Anterior cingulate cortex (tissue), 58 donors: ENCODE measurements around the gene ORC6.

Experiments
- DNase-seq, 58 donors: peaks; one replicate each; lab custom pipeline; 2025; lab: John Stamatoyannopoulos, UW

Gene ORC6

DNA sequence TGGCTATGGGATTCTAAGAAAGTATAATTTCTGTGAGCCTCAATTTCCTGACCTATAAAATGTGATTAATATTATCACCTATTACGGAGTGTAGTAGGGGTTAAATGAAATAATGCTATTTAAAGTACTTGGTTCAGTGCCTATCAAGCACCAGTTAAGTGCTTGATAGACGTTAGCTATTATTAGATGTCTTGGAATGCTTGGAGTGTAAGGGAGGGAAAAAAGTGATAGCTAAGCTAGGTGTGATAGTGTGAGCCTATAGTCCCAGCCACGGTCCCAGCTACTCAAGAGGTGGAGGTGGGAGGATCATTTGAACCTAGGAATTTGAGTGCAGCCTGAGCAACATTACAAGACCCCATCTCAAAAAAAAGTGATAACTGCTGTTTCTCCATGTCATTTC is 7.5 kb downstream of the ORC6 start:
- DNase-seq, result no peak

DNA sequence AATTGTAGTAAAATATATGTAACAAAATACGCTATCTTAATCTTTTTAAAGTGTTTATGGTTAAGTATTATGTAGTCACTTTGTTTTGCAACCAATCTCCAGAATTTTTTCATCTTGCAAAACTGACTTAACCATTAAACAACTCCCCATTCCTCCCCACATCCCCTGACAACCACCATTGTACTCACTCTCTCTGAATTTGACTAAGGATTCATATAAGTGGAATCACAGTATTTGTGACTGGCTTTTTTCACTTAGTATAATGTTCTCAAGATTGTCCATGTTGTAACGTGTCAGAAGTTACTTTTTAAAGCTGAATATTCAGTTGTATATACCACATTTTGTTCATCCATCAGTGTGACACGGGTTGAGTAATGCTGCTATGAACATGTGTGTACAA is 10.6 kb downstream of the ORC6 start:
- DNase-seq, result no peak

DNA sequence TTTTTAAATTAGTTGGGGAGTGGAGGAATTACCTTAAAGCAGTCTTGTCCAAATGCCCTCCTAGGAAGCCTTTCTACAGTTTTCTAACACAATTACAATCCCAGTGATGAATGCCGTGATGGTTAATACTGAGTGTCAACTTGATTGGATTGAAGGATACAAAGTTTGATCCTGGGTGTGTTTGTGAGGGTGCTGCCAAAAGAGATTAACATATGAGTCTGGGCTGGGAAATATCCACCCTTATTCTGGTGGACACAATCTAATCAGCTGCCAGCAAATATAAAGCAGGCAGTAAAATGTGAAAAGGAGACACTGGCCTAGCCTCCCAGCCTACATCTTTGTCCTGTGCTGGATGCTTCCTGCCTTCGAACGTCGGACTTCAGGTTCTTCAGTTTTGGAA is 12.2 kb downstream of the ORC6 start:
- no peak for DNase-seq

DNA sequence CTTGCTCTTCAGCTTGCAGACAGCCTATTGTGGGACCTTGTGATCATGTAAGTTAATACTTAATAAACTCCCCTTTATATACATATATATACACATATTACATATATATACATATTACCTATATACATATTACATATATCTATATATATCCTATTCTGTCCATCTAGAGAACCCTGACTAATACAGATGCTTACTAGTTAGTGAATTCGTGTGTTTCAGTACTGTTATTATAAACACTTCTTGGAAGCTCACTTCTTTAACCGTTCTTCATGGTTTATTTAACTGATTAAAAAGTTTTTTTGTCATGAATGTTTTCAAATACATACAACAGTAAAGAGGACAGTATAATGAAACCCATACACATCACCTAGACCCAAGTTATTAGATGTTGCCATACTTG is 12.6 kb downstream of the ORC6 start:
- no peak for DNase-seq

DNA sequence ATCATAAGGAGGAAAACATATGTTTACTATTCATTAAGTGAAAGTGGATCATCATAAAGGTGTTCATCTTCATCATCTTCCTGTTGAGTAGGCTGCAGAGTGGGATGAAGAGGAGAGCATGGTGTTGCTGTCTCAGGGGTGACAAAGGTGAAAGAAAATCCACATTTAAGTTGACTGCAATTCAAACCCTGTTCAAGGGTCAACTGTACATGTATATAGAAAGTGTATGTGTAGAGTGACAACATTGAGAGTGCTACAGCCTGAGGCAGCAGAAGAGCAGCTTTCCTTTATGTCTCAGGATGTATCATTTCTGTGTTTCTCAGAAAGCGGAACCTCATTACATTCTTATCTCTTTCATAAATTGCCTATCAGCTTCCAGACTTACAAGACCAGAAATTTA is 17.2 kb downstream of the ORC6 start:
- DNase-seq, result no peak

DNA sequence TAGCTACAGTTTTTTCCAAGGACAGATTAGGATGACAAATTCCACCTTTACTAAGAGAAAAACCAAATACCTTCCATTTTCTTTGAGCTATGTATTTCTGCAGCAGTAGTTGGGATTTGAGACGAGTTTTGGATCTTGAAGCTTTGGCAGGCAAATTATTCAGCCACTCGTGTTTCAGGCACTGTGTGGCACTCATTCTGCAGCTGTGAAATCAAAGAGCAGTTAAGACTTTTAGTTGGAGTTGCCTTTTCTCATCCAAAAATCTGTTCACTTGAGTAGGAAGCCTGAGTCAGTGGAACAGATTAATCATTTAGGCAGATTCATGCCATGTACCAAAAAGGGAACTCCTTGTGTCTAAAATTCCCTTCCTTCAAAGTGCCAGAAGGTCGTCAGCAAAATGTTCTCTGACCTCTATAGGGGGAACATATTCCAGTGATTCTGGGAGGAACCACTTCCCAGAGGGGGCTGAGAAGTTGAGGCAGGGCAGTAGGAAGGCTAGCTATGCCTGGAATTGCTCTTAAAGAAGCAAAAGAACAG is 20.1 kb downstream of the ORC6 start:
- peak in 2 of 58 donors; percentile 27 to 30 for DNase-seq

DNA sequence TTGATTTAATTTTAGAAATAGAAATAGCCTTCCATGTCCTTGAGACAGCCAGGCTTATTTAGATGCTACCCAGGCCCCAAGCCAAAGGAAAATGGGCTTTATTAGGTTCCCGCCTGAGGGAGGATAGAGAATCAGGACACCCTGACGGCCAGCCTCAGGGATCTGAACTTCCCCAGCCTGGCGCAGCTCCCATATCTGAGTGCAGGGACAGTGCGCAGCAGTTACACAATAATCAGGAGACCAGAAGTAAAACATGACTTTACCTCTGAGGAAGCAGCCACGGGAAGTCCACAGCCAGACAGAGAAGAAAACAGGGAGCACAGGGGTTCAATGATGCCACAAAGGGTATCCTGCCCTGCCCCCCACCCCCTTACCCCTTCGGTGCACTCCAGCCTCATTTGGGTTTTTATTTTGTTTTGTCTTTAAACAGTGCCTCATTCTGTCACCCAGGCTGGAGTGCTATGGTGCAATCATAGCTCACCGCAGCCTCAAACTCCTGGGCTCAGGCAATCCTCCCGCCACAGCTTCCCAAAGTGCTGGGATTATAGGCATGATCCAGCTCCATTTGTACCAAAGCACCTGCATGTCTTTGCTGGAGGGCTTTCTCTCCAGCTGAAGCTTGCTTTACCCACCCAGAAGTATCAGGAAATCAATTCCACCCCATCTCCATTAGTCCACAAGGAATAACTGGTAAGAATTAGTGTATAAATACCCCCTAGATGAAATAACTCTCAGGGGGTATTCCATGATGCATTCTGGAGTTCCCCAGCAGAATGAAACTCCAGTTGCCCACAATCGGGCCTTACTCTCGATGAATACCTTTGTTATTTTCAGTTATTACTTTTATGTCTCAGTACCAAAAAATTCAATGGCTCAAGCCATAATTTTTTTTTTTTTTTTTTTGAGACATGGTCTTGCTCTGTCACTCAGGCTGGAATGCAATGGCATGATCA is 21.9 kb downstream of the ORC6 start:
- DNase-seq, result peak in 1 of 58 donors; percentile 9

DNA sequence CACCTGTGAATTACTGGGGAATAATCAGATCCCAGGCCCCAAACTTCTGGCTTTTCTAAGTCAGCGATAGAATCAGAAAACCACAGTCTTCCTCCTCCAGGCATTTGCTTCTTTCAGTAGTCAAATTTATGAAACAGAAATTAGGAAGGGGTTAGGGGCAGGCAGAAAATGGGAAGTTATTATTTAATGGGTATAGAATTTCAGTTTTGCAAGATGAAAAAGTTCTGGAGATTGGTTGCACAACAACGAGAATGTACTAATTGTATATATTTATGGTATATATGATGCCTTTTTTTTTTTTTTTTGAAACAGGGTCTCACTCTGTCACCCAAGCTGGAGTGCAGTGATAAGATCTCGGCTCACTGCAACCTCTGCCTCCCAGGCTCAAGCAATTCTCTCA is 23.5 kb downstream of the ORC6 start:
- no peak for DNase-seq

DNA sequence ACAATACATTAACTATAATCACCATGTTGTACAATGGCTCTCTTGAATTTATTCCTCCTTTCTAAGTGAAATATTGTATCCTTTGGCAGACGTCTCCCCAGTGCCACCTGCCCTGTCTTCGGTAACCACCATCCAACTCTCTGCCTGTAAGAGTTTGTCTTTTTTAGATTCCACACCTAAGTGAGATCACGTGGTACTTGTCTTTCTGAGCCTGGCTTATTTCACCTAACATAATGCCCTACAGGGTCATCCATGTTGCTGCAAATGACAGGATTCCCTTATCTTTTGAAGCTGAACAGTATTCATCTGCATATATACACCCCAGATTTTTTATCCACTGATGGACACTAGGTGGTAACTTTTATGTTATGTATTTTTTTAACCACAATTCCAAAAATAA is 24.2 kb downstream of the ORC6 start:
- DNase-seq, result no peak

DNA sequence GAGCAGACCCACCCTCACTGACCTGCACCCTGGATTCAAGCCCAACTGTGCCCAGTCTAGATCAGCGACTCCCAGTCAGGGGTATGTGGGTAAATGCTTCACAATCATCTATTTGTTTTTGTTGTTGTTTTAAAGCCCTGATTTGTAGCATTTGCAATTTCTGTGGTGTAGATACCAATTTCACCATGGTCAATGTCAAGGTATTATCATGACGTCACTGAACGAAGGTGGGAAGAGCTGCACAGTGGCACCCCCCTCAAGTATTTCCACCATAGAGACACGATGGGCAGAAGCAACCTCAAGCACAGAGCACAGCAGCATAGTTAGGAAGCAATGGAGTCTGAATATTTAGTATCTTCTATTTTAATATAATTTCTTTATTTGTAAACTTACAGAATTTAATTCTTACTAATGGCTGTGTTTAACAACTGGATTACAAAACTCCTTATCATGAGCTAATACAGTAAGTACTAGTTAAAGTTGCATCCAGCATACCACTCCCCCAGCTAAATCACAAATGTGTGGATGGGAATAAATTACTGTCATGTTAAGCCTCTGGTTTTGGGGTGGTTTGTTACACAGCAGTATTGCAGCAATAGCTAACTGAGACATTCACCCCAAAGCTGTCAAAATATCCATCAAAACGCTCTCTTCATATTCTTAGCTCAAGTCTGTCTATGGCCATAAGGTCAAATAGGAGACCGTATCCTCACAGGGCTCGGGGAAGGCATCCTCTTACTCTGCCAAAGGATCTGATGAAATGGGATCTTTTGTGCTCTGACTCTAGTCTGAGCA is 25.5 kb downstream of the ORC6 start:
- DNase-seq, result no peak

DNA sequence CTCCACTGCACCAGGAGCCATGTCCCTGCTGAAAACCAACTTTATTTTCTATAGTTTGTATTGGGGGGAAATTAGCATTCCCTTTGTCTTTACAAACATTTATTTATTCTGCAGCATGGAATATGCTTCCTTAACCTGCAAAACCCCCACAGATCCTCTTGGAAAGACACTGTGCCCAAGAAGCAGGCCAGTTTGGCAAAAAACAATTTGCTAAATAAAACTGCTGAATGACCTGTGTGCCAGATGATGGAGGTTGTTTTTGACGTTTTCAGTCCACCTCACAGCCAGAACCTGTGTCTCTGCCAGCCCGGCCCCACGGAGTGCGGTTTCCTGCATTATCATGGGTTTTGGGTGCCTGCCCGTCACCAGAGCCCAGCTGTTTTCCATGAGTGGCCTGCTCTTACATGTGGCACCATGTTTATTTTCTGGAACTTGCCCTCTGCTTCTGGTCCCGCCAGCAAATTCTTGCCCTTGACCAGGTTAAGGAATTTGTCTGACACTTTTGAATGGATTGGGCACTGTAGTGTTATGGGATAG is 26.4 kb downstream of the ORC6 start:
- DNase-seq, result no peak

DNA sequence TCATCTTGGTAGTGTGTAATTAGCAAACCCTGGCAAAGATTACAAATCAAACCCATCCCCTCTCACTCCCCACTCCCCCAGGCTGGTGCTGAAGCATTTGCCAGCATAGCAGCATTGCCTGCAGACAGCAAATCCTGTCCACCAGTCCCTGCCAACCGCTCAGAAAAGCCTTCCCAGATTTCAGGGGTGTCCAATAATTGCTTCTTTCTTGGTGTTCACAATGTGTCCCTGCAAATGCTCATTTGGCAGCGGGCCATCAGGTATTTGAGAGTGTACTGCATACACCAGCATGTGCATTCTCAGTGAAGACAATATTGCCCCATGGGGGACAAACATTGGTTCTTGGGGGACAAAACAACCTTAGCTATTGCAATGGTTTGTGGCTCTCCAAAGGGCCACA is 28.2 kb downstream of the ORC6 start:
- DNase-seq, result peak in 1 of 58 donors; percentile 4

DNA sequence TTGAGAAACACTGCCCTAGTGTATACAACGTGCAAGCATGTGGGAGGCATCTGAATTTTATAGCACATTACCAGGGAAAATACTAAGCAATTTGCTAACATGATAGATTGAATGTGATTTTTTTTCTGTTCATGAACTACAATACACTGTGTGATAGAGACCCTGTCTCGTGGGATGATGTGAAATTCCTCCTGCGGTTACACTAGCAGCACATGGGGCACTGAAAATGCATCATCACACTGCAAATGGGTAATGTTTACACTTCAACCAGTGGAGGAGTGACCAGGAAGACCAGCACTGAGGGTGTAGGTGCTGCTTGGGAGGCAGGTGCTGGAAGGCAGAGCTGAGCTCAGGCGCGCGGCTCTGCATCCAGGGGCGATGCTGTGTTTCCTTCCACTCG is 28.8 kb downstream of the ORC6 start:
- no peak for DNase-seq

DNA sequence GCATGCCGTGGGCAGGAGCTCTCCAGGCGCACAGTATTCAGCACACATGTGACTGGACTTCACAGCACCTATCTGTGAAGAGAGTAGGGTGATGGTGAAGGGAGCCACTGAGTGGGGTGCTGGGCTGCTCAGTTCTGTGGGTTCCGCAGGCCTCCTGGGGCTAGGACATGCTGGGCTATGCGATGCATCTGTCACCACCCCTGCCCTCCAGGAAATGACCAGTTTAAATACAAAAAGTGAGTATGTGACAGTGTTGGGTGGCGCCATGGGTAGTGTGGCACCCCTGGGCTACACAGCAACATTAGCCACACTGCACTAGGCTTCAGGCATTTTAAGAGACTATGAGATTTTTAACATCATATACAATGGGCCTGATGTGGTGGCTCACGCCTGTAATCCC is 30.1 kb downstream of the ORC6 start:
- DNase-seq, result no peak

DNA sequence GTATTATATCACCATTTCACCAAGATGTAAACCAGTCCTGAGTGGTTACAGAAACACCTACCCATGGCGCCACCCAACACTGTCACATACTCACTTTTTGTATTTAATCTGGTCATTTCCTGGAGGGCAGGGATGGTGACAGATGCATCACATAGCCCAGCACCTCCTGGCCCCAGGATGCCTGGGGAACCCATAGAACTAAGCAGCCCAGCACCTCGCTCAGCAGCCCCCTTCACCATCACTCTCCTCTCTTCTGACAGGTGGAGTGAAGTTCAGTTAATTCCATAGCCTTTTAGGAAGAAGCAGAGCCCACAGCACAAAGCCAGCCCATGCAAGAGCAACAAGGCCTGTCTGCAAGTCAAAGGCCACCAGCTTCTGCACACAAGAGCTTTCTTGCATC is 31.2 kb downstream of the ORC6 start:
- no peak for DNase-seq

DNA sequence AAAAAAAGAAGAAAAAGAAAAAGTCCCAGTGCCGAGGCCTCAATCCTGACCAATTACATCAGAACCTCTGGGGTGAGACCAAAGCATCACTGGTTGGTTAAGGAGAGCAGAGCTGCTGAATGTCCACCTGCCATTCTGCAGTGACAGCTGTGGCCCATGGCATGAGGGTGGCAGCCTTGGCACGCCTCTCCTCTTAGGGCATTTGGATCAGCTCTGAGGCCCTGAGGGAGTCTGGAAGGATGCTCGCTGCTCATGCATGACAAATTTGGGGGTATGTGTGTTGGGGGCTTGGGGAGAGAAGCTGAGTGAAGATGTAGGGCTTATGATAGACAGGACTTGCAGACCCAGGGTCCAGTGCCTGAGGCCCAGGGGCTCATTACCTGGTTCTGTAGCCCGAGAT is 32.4 kb downstream of the ORC6 start:
- no peak for DNase-seq

DNA sequence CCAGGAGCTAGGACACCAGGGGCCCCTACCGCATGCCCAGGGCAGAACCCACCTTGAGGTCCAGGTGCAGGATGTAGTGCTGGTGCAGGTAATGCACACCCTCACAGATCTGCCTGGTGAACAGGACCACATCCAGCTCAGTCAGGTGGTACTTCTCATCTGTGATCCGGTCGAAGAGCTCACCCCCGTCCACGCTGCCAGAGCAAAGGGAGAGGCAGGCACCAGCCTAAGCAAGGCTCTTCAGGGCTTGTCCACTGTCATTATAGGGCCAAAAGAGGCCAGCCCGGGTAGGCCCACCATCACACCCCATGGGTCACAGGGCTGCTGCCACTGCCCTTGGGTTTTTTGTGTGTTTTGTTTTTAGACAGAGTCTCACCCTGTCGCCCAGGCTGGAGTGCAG is 37.7 kb downstream of the ORC6 start:
- no peak for DNase-seq

DNA sequence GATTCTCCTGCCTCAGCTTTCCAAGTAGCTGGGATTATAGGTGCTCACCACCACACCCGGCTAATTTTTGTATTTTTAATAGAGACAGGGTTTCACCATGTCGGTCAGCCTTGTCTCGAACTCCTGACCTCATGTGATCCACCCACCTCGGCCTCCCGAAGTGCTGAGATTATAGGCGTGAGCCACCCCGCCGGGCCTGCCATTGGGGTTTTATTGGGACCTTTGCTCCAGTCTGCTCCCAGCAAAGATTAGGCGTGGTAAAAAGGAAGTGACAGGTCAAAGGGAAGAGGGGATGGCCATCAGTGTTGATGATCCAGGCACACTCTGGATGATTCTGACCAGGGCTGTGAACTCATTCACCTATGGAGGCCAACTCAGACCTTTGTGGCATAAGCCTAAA is 38.2 kb downstream of the ORC6 start:
- no peak for DNase-seq

DNA sequence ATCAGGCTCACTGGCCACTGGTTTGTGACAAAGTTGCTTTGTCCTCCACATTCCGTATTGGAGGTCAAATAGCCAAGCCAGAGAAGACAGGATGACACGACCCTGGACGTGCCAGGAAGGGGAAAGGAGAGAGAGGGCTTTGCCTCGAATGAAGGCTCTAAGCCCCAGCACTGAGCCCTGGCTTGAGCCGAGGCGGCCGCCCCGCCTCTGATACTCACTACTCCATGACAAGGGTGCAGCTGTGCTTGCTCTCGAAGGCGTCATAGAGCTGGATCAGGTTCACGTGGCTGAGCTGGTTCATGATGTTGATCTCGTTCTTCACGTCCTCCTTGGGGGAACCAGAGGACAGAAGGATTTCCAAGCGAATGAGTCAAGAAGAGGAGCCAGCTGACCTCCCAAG is 39.3 kb downstream of the ORC6 start:
- DNase-seq, result no peak

DNA sequence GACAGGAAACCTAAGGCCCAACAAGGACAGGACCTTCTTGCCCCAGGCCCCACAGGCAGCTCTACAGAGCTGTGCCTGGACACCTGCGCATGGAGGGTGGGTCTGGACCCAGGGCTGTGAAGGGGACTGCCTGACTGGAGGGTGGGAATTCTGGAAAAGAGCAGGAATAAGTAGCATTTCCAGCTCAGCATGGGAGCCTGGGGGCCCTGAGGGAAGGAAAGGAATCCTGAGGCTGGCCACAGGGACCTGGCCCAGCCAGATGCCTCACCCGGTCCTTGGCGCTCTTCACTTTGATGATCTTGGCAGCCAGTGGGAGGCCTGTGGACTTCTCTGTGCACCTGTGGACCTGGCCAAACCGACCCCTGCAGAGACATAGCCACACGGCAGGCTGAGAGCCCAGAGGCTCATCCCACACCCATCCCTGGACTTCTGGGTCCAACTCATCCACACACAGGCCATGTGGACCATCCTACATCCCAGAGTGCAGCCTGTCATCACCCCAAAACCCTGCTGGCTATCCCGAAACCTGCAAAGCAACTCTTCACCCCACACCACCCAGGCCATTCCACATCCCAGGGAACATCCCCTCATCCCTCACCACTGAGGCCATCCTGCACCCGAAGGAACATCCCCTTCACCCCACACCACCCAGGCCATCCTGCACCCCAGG is 40.0 kb downstream of the ORC6 start:
- DNase-seq, result no peak

DNA sequence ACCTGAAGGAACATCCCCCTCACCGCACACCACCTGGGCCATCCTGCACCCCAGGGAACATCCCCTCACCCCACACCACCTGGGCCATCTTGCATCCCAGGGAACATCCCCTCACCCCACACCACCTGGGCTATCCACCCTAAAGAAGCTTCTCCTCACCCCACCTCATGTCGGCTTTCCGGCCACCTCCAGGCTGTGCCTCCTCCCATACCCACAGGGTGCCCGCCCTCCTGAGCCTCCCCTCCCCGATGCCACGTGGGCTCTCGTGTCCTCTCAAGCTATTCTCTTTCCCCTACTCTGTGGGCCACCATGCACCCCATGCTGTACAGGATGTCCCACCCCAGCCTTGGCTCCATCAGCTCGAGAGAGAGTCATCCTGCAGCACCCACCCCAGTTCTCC is 40.7 kb downstream of the ORC6 start:
- DNase-seq, result no peak
